ENCODE data around the gene RALGPS1. TPM values are rescaled to one million over a fixed set of nuclear protein-coding genes. Genes with fewer than 3 reads are reported as not detected.

The RALGPS1 gene
- total RNA-seq, 1 experiment from 2014 or later: 28.5 TPM

DNA sequence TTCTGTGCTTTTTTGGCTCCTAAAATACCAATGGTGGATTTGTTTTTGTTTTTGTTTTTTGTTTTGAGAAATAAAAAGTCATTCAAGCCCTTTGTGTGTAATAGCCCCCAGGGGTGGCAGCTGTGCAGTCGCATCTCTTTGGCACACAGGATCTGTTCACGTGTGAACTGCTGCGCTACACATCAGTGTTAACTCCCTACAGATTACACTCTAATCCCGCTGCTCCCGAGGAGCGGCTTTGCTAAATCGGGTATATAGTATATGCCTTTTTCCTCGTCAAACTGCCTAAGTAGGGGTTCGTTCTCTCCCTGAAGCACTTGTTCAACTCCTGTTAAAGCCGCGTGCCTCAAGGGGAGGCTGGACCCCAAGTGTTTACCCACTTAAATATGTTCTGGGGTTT is 31.8 kb upstream of the RALGPS1 start:
- peaks cover 29% of the 10 kb centered on the region for H3K4me1 Mint-ChIP-seq
- no peaks in the 10 kb centered on the region for H3K9me3 Mint-ChIP-seq
- no peak for TF ChIP-seq NFE2L1 (CRISPR knock-in tag; IDR thresholded peaks at IDR 0.05)
- TF ChIP-seq, protein P1, sequence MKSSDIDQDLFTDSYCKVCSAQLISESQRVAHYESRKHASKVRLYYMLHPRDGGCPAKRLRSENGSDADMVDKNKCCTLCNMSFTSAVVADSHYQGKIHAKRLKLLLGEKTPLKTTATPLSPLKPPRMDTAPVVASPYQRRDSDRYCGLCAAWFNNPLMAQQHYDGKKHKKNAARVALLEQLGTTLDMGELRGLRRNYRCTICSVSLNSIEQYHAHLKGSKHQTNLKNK (CRISPR knock-in tag; IDR thresholded peaks at IDR 0.05): no peak
- TF ChIP-seq, protein P2, sequence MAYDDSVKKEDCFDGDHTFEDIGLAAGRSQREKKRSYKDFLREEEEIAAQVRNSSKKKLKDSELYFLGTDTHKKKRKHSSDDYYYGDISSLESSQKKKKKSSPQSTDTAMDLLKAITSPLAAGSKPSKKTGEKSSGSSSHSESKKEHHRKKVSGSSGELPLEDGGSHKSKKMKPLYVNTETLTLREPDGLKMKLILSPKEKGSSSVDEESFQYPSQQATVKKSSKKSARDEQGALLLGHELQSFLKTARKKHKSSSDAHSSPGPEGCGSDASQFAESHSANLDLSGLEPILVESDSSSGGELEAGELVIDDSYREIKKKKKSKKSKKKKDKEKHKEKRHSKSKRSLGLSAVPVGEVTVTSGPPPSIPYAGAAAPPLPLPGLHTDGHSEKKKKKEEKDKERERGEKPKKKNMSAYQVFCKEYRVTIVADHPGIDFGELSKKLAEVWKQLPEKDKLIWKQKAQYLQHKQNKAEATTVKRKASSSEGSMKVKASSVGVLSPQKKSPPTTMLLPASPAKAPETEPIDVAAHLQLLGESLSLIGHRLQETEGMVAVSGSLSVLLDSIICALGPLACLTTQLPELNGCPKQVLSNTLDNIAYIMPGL (CRISPR knock-in tag; IDR thresholded peaks at IDR 0.05): no peak
- no peak for TF ChIP-seq PRRX2 (CRISPR knock-in tag; IDR thresholded peaks at IDR 0.05)
- no peak for TF ChIP-seq NR3C1 (CRISPR knock-in tag; conservative IDR thresholded peaks at IDR 0.05; ENCODE audit: low read depth)
- TF ChIP-seq, protein P3, sequence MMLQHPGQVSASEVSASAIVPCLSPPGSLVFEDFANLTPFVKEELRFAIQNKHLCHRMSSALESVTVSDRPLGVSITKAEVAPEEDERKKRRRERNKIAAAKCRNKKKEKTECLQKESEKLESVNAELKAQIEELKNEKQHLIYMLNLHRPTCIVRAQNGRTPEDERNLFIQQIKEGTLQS (CRISPR knock-in tag; conservative IDR thresholded peaks at IDR 0.05): no peak
- TF ChIP-seq NR1H2 (CRISPR knock-in tag; IDR thresholded peaks at IDR 0.05): no peak
- no peak for TF ChIP-seq ETV6 (CRISPR knock-in tag; IDR thresholded peaks at IDR 0.05)
- no peak for TF ChIP-seq ZBTB21 (CRISPR knock-in tag; IDR thresholded peaks at IDR 0.05; ENCODE audit: borderline replicate concordance)
- TF ChIP-seq ELF4 (CRISPR knock-in tag; IDR thresholded peaks at IDR 0.05; ENCODE audit: low read depth): no peak
- no peak for TF ChIP-seq GABPB1 (CRISPR knock-in tag; IDR thresholded peaks at IDR 0.05)
- TF ChIP-seq, protein P4, sequence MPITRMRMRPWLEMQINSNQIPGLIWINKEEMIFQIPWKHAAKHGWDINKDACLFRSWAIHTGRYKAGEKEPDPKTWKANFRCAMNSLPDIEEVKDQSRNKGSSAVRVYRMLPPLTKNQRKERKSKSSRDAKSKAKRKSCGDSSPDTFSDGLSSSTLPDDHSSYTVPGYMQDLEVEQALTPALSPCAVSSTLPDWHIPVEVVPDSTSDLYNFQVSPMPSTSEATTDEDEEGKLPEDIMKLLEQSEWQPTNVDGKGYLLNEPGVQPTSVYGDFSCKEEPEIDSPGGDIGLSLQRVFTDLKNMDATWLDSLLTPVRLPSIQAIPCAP (CRISPR knock-in tag; IDR thresholded peaks at IDR 0.05): no peak
- TF ChIP-seq, protein P5, sequence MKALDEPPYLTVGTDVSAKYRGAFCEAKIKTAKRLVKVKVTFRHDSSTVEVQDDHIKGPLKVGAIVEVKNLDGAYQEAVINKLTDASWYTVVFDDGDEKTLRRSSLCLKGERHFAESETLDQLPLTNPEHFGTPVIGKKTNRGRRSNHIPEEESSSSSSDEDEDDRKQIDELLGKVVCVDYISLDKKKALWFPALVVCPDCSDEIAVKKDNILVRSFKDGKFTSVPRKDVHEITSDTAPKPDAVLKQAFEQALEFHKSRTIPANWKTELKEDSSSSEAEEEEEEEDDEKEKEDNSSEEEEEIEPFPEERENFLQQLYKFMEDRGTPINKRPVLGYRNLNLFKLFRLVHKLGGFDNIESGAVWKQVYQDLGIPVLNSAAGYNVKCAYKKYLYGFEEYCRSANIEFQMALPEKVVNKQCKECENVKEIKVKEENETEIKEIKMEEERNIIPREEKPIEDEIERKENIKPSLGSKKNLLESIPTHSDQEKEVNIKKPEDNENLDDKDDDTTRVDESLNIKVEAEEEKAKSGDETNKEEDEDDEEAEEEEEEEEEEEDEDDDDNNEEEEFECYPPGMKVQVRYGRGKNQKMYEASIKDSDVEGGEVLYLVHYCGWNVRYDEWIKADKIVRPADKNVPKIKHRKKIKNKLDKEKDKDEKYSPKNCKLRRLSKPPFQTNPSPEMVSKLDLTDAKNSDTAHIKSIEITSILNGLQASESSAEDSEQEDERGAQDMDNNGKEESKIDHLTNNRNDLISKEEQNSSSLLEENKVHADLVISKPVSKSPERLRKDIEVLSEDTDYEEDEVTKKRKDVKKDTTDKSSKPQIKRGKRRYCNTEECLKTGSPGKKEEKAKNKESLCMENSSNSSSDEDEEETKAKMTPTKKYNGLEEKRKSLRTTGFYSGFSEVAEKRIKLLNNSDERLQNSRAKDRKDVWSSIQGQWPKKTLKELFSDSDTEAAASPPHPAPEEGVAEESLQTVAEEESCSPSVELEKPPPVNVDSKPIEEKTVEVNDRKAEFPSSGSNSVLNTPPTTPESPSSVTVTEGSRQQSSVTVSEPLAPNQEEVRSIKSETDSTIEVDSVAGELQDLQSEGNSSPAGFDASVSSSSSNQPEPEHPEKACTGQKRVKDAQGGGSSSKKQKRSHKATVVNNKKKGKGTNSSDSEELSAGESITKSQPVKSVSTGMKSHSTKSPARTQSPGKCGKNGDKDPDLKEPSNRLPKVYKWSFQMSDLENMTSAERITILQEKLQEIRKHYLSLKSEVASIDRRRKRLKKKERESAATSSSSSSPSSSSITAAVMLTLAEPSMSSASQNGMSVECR (CRISPR knock-in tag; IDR thresholded peaks at IDR 0.05; ENCODE audit: borderline replicate concordance): no peak
- TF ChIP-seq ZNF263 (CRISPR knock-in tag; IDR thresholded peaks at IDR 0.05; ENCODE audit: low read depth): no peak
- TF ChIP-seq ZNF396 (CRISPR knock-in tag; IDR thresholded peaks at IDR 0.05; ENCODE audit: borderline replicate concordance): no peak
- TF ChIP-seq, protein P6, sequence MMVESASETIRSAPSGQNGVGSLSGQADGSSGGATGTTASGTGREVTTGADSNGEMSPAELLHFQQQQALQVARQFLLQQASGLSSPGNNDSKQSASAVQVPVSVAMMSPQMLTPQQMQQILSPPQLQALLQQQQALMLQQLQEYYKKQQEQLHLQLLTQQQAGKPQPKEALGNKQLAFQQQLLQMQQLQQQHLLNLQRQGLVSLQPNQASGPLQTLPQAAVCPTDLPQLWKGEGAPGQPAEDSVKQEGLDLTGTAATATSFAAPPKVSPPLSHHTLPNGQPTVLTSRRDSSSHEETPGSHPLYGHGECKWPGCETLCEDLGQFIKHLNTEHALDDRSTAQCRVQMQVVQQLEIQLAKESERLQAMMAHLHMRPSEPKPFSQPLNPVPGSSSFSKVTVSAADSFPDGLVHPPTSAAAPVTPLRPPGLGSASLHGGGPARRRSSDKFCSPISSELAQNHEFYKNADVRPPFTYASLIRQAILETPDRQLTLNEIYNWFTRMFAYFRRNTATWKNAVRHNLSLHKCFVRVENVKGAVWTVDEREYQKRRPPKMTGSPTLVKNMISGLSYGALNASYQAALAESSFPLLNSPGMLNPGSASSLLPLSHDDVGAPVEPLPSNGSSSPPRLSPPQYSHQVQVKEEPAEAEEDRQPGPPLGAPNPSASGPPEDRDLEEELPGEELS (CRISPR knock-in tag; IDR thresholded peaks at IDR 0.05): no peak
- TF ChIP-seq JAZF1 (CRISPR knock-in tag; IDR thresholded peaks at IDR 0.05): no peak
- TF ChIP-seq ZNF671 (CRISPR knock-in tag; IDR thresholded peaks at IDR 0.05): no peak
- ATAC-seq (no peak), DNase-seq (ENCODE audit: low spot score) (no peak)
- CTCF ChIA-PET: no interaction called here
- peak overlapping the region; percentile 76; the same call in 1 of the 2 replicates for H3K27ac Mint-ChIP-seq
- H3K36me3 Mint-ChIP-seq: peaks cover 20% of the 10 kb centered on the region
- H3K27me3 Mint-ChIP-seq (ENCODE audit: low read depth): no peaks in the 10 kb centered on the region
- POLR2A ChIA-PET: no interaction called here
- no peak overlapping the region for H3K4me3 Mint-ChIP-seq
